ENCODE data around the gene SLC9A3. TPM values are rescaled to one million over a fixed set of nuclear protein-coding genes. Genes with fewer than 3 reads are reported as not detected.

The SLC9A3 gene
- total RNA-seq, 1 donor from 2014 or later: 1.6 TPM

DNA sequence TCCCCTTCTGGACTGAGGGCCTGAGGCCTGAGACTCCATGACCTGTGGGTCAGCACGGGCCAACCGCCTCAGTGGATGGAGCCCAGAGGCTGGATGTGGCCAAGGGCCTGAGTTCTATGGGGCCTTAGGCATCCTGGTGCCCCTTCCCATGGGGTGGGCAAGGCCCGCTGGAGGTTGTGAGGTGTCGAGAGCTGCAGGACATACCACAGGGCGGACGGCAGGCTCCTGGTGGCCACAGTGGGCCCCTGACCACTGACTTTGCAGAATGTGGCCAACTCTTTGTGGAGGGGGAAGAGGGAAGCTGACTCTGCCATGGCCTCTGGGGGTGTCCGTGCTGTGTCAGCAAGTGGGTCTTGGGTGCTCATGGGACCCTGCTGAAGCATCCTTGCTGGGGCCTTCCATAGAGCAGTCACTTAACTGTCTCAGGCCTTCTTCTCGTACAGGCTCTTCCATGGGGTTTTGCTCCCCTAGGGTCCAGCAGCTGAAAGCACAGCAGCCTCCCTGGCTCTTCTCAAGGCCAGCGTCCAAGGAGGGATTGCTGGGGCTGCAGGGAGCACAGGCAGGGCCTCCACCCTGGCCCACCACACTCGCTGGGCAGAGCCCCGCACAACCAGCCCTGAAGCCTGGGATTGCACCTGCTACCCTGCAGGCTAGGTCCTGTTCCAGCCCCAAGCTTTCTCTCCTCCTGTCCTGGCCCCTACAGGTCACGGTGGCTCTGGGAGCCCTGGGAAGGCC is 21.6 kb upstream of the SLC9A3 start:
- Histone ChIP-seq H3K9ac (ENCODE audit: low read depth in 1 of 3, low read length in 3 of 3) (no peak overlapping the region), H3K27ac (ENCODE audit: low read depth, low read length) (no peak overlapping the region), H3K27me3 (ENCODE audit: control insufficient read depth in 3 of 3, insufficient read depth in 3 of 3, low read length in 3 of 3) (peaks cover 27 to 46% (median 31%) of the 10 kb centered on the region in 3 donors), H3K36me3 (ENCODE audit: control insufficient read depth in 3 of 3, insufficient read depth in 3 of 3, low read length in 3 of 3) (no peaks in the 10 kb centered on the region), H3K4me3 (ENCODE audit: low read length in 3 of 3) (no peak overlapping the region), H3K9me3 (ENCODE audit: control insufficient read depth in 3 of 3, low read length in 3 of 3) (peaks cover 0 to 3% (median 0%) of the 10 kb centered on the region in 3 donors), H3K4me1 (ENCODE audit: control insufficient read depth in 3 of 3, insufficient read depth in 3 of 3, low read length in 3 of 3) (peaks cover 0 to 6% (median 0%) of the 10 kb centered on the region in 3 donors)

DNA sequence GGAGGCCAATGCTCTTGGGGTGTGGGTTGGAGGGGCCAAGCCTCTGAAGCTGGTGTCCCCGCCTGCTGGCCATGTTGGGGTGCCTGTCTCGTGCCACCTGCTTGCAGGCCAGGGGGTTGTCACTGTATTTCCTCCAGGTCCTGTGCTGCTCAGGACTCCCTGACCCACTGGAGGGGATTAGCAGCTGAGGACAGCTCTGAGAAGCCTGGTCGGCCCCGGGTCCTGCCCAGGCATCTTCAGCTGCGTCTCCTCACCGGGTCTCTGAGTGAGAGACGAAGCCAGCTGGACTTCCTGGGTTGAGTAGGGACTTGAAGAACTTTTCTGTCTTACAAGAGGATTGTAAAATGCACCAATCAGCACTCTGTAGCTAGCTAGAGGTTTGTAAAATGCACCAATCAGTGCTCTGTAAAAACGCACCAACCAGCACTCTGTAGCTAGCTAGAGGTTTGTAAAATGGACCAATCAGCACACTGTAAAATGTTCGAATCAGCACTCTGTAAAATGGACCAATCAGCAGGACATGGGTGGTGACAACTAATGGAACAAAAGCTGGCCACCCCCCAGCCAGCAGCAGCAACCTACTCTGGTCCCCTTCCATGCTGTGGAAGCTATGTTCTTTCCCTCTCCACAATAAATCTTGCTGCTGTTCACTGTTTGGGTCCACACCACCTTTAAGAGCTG is 20.6 kb upstream of the SLC9A3 start:
- no peak overlapping the region for H3K9ac ChIP-seq (ENCODE audit: low read depth in 1 of 3, low read length in 3 of 3)
- no peak overlapping the region for H3K27ac ChIP-seq (ENCODE audit: low read depth, low read length)
- peaks cover 33 to 54% (median 41%) of the 10 kb centered on the region in 3 donors for H3K27me3 ChIP-seq (ENCODE audit: control insufficient read depth in 3 of 3, insufficient read depth in 3 of 3, low read length in 3 of 3)
- H3K4me1 ChIP-seq (ENCODE audit: control insufficient read depth in 3 of 3, insufficient read depth in 3 of 3, low read length in 3 of 3): peaks cover 0 to 6% (median 0%) of the 10 kb centered on the region in 3 donors
- no peaks in the 10 kb centered on the region for H3K36me3 ChIP-seq (ENCODE audit: control insufficient read depth in 3 of 3, insufficient read depth in 3 of 3, low read length in 3 of 3)
- no peak overlapping the region for H3K4me3 ChIP-seq (ENCODE audit: low read length in 3 of 3)
- peaks cover 0 to under 1% (median 0%) of the 10 kb centered on the region in 3 donors for H3K9me3 ChIP-seq (ENCODE audit: control insufficient read depth in 3 of 3, low read length in 3 of 3)

- Histone ChIP-seq H3K4me1 (ENCODE audit: control insufficient read depth in 3 of 3, insufficient read depth in 3 of 3, low read length in 3 of 3) (peaks cover 0 to 6% (median 0%) of the 10 kb centered on the region in 3 donors), H3K36me3 (ENCODE audit: control insufficient read depth in 3 of 3, insufficient read depth in 3 of 3, low read length in 3 of 3) (no peaks in the 10 kb centered on the region), H3K9me3 (ENCODE audit: control insufficient read depth in 3 of 3, low read length in 3 of 3) (no peaks in the 10 kb centered on the region), H3K9ac (ENCODE audit: low read depth in 1 of 3, low read length in 3 of 3) (no peak overlapping the region), H3K27ac (ENCODE audit: low read depth, low read length) (no peak overlapping the region), H3K27me3 (ENCODE audit: control insufficient read depth in 3 of 3, insufficient read depth in 3 of 3, low read length in 3 of 3) (peaks cover 41 to 62% (median 49%) of the 10 kb centered on the region in 3 donors), H3K4me3 (ENCODE audit: low read length in 3 of 3) (no peak overlapping the region)
Observed at GRCh38 chr5:543755-544674, 19.8 kb upstream of the SLC9A3 start.

GRCh38 chr5:543351-543750 is 19.1 kb upstream of the SLC9A3 start:
- Histone ChIP-seq H3K9me3 (ENCODE audit: control insufficient read depth in 3 of 3, low read length in 3 of 3) (no peaks in the 10 kb centered on the region), H3K36me3 (ENCODE audit: control insufficient read depth in 3 of 3, insufficient read depth in 3 of 3, low read length in 3 of 3) (no peaks in the 10 kb centered on the region), H3K4me3 (ENCODE audit: low read length in 3 of 3) (no peak overlapping the region), H3K9ac (ENCODE audit: low read depth in 1 of 3, low read length in 3 of 3) (no peak overlapping the region), H3K4me1 (ENCODE audit: control insufficient read depth in 3 of 3, insufficient read depth in 3 of 3, low read length in 3 of 3) (peaks cover 0 to 6% (median 0%) of the 10 kb centered on the region in 3 donors), H3K27me3 (ENCODE audit: control insufficient read depth in 3 of 3, insufficient read depth in 3 of 3, low read length in 3 of 3) (peaks cover 47 to 69% (median 54%) of the 10 kb centered on the region in 3 donors), H3K27ac (ENCODE audit: low read depth, low read length) (no peak overlapping the region)

- Histone ChIP-seq H3K27me3 (ENCODE audit: control insufficient read depth in 3 of 3, insufficient read depth in 3 of 3, low read length in 3 of 3) (peaks cover 47 to 69% (median 57%) of the 10 kb centered on the region in 3 donors), H3K9ac (ENCODE audit: low read depth in 1 of 3, low read length in 3 of 3) (no peak overlapping the region), H3K27ac (ENCODE audit: low read depth, low read length) (no peak overlapping the region), H3K36me3 (ENCODE audit: control insufficient read depth in 3 of 3, insufficient read depth in 3 of 3, low read length in 3 of 3) (no peaks in the 10 kb centered on the region), H3K4me3 (ENCODE audit: low read length in 3 of 3) (no peak overlapping the region), H3K4me1 (ENCODE audit: control insufficient read depth in 3 of 3, insufficient read depth in 3 of 3, low read length in 3 of 3) (peaks cover 0 to 6% (median 0%) of the 10 kb centered on the region in 3 donors), H3K9me3 (ENCODE audit: control insufficient read depth in 3 of 3, low read length in 3 of 3) (no peaks in the 10 kb centered on the region)
Observed at GRCh38 chr5:542319-543311, 18.4 kb upstream of the SLC9A3 start.

- Histone ChIP-seq H3K4me1 (ENCODE audit: control insufficient read depth in 3 of 3, insufficient read depth in 3 of 3, low read length in 3 of 3) (peaks cover 0 to 6% (median 0%) of the 10 kb centered on the region in 3 donors), H3K36me3 (ENCODE audit: control insufficient read depth in 3 of 3, insufficient read depth in 3 of 3, low read length in 3 of 3) (no peaks in the 10 kb centered on the region), H3K9me3 (ENCODE audit: control insufficient read depth in 3 of 3, low read length in 3 of 3) (no peaks in the 10 kb centered on the region), H3K27ac (ENCODE audit: low read depth, low read length) (no peak overlapping the region), H3K4me3 (ENCODE audit: low read length in 3 of 3) (no peak overlapping the region), H3K9ac (ENCODE audit: low read depth in 1 of 3, low read length in 3 of 3) (no peak overlapping the region), H3K27me3 (ENCODE audit: control insufficient read depth in 3 of 3, insufficient read depth in 3 of 3, low read length in 3 of 3) (peaks cover 51 to 67% (median 51%) of the 10 kb centered on the region in 3 donors)
Observed at GRCh38 chr5:541539-542318, 17.5 kb upstream of the SLC9A3 start.

DNA sequence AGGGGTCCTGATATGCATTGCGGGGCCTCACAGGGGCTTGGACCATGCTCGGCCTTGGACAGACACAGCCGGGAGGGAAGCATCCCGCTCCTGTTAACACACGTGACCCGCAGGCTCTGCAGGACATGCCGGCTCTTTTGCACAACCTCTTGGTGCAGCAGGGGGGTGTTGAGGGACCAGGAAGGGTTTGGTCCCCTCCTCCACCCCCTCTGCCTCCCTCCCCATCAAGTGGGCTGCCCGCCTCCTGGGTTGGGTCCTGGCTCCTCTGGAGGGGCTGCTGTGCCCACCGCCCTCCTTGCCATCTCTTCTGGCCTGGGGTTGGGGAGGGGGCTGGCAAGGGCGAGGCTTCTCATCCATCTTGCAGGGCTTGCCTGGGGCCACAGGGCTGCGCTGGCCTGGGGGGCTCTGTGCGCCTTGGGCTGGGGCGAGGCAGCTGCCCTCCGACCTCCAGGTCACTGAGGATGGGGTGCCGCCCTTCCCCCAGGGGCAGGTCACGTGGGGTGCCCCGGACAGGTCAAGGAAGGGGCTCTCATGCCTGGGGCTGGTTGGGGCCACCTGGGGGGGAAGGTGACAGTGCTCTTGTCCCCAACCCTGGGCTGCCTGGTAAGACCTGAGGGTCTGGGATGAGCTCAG is 16.8 kb upstream of the SLC9A3 start:
- H3K4me3 ChIP-seq (ENCODE audit: low read length in 3 of 3): no peak overlapping the region
- H3K27ac ChIP-seq (ENCODE audit: low read depth, low read length): no peak overlapping the region
- H3K9me3 ChIP-seq (ENCODE audit: control insufficient read depth in 3 of 3, low read length in 3 of 3): no peaks in the 10 kb centered on the region
- no peak overlapping the region for H3K9ac ChIP-seq (ENCODE audit: low read depth in 1 of 3, low read length in 3 of 3)
- no peaks in the 10 kb centered on the region for H3K36me3 ChIP-seq (ENCODE audit: control insufficient read depth in 3 of 3, insufficient read depth in 3 of 3, low read length in 3 of 3)
- H3K4me1 ChIP-seq (ENCODE audit: control insufficient read depth in 3 of 3, insufficient read depth in 3 of 3, low read length in 3 of 3): peaks cover 0 to 6% (median 0%) of the 10 kb centered on the region in 3 donors
- H3K27me3 ChIP-seq (ENCODE audit: control insufficient read depth in 3 of 3, insufficient read depth in 3 of 3, low read length in 3 of 3): peaks cover 45 to 66% (median 54%) of the 10 kb centered on the region in 3 donors

GRCh38 chr5:540071-540905 is 16.0 kb upstream of the SLC9A3 start:
- H3K9me3 ChIP-seq (ENCODE audit: control insufficient read depth in 3 of 3, low read length in 3 of 3): no peaks in the 10 kb centered on the region
- H3K4me1 ChIP-seq (ENCODE audit: control insufficient read depth in 3 of 3, insufficient read depth in 3 of 3, low read length in 3 of 3): peaks cover 0 to 6% (median 0%) of the 10 kb centered on the region in 3 donors
- H3K27me3 ChIP-seq (ENCODE audit: control insufficient read depth in 3 of 3, insufficient read depth in 3 of 3, low read length in 3 of 3): peaks cover 43 to 69% (median 58%) of the 10 kb centered on the region in 3 donors
- no peak overlapping the region for H3K27ac ChIP-seq (ENCODE audit: low read depth, low read length)
- H3K4me3 ChIP-seq (ENCODE audit: low read length in 3 of 3): no peak overlapping the region
- no peaks in the 10 kb centered on the region for H3K36me3 ChIP-seq (ENCODE audit: control insufficient read depth in 3 of 3, insufficient read depth in 3 of 3, low read length in 3 of 3)
- H3K9ac ChIP-seq (ENCODE audit: low read depth in 1 of 3, low read length in 3 of 3): no peak overlapping the region

Data from skeletal muscle tissue (tissue), 4 donors.